GM12873 (cell line): ENCODE results near the gene RRP9.

Experiments used
- CTCF ChIP-seq: IDR thresholded peaks from 2 replicates; pipeline ENCODE4 v1.5.1; 2012; ENCODE audit warnings: low read depth, mild to moderate bottlenecking, moderate library complexity, low read length, control low read depth; ENCODE audit not compliant: insufficient read depth; ENCODE audit errors: missing control alignments

The RRP9 gene

GRCh38 chr3:51894391-51894790, 47.3 kb downstream of the RRP9 start:
- TF ChIP-seq CTCF: no peak

- no peak for TF ChIP-seq CTCF
Measured at GRCh38 chr3:51891242-51892039, 50.3 kb downstream of the RRP9 start.

GRCh38 chr3:51888463-51889105, 53.1 kb downstream of the RRP9 start:
- TF ChIP-seq CTCF: no peak

GRCh38 chr3:51887620-51888019, 54.1 kb downstream of the RRP9 start:
- no peak for TF ChIP-seq CTCF

GRCh38 chr3:51886447-51886846, 55.3 kb downstream of the RRP9 start:
- TF ChIP-seq CTCF: no peak
